ENCODE data around the gene SRGAP2B. TPM values are rescaled to one million over a fixed set of nuclear protein-coding genes. Genes with fewer than 3 reads are reported as not detected.
"Not testable (repeated sequence)": the region's sequence is repeated elsewhere in the genome, so short reads cannot be mapped to it uniquely, and the experiment has no call there.

Gene SRGAP2B
- total RNA-seq, 1 experiment from 2014 or later: 23.5 TPM

DNA sequence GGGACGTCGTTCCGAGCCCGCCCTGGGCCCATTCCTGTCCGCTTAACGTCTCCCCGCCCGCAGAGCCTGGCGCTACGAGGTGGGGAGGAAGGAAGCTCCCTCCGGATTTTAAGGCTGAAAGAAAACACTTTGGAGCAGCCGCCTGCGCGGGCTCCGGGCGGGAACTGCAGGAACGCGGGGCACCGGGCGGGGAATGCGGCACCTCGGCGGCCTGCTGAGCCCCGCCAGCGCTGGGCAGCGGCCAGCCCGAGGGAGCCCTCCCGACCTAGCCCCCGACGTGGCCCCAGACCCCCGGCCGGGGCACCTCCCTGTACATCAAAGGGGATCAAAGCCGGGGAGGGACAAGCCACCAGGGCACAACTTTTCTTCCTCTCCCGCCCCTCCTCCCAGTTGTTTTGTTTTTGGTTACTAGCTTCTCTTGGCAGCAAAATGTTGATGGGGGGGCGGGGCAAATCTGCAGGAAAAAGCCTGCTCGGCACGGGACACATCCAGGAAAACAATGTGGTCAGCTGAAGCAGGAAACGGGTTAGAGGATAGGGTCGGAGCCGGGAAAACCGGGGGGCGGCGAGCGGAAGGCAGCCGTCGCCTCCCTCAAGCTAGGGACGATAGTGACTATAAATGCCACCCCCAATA, 1.5 kb downstream of the SRGAP2B start:
- not testable (repeated sequence) for H3K27me3 ChIP-seq (ENCODE audit: insufficient read depth, low read length); H3K79me1 ChIP-seq (ENCODE audit: insufficient read depth, low read depth, low read length, poor library complexity, severe bottlenecking); H4K20me1 ChIP-seq (ENCODE audit: control insufficient read depth, insufficient read depth, insufficient read length); H4K5ac ChIP-seq (ENCODE audit: insufficient read length, low read depth, low read length); H2BK5ac ChIP-seq (ENCODE audit: insufficient read length, low read length); H3K18ac ChIP-seq (ENCODE audit: insufficient read length, low read depth, low read length); H3K4me1 ChIP-seq (ENCODE audit: insufficient read depth, low read length); H2AK5ac ChIP-seq (ENCODE audit: insufficient read length, low read length); H3K9ac ChIP-seq (ENCODE audit: extremely low read depth, insufficient read length, low read length); H3K14ac ChIP-seq (ENCODE audit: insufficient read depth, low read length); H3K56ac ChIP-seq (ENCODE audit: insufficient read length, low read depth, low read length); H3K36me3 Mint-ChIP-seq (ENCODE audit: insufficient read depth in 1 of 3, low read depth in 3 of 3); H2BK20ac ChIP-seq (ENCODE audit: low read depth, low read length, poor library complexity, severe bottlenecking); H2BK12ac ChIP-seq (ENCODE audit: insufficient read length, low read depth, low read length); H3K23me2 ChIP-seq (ENCODE audit: insufficient read length, low read depth, low read length, poor library complexity, severe bottlenecking); H3K27ac ChIP-seq (ENCODE audit: insufficient read length, low read depth, low read length); H3K9me3 Mint-ChIP-seq; H3K79me2 ChIP-seq (ENCODE audit: insufficient read depth, low read length); H2BK15ac ChIP-seq (ENCODE audit: low read depth, low read length); H3K9me3 ChIP-seq (ENCODE audit: control insufficient read depth, low read depth, low read length); H3K4me2 ChIP-seq (ENCODE audit: insufficient read depth, insufficient read length, low read length); H3K27me3 Mint-ChIP-seq (ENCODE audit: low read depth); H3K4me1 Mint-ChIP-seq; H3K23ac ChIP-seq (ENCODE audit: insufficient read length, low read depth, low read length); H3K4ac ChIP-seq (ENCODE audit: low read depth, low read length); H3T11ph ChIP-seq (ENCODE audit: low read length); H4K91ac ChIP-seq (ENCODE audit: insufficient read length, low read depth, low read length); H4K8ac ChIP-seq (replicated peaks; ENCODE audit: insufficient read length, low read depth, low read length); H2BK120ac ChIP-seq (ENCODE audit: low read depth, low read length, poor library complexity, severe bottlenecking); H2AFZ ChIP-seq (ENCODE audit: low read length)
- H3K4me3 Mint-ChIP-seq: peak overlapping the region; percentile 79 to 93
- WGBS (ENCODE audit: extremely low coverage, insufficient read length, low lambda C conversion rate): no CpG with 5 or more reads among the region's 47 CpGs
- peak; percentile 39 for DNase-seq
- peak overlapping the region in 1 of 3 experiments; percentile 94; a peak in 1 of 7 replicates for H3K27ac Mint-ChIP-seq

DNA sequence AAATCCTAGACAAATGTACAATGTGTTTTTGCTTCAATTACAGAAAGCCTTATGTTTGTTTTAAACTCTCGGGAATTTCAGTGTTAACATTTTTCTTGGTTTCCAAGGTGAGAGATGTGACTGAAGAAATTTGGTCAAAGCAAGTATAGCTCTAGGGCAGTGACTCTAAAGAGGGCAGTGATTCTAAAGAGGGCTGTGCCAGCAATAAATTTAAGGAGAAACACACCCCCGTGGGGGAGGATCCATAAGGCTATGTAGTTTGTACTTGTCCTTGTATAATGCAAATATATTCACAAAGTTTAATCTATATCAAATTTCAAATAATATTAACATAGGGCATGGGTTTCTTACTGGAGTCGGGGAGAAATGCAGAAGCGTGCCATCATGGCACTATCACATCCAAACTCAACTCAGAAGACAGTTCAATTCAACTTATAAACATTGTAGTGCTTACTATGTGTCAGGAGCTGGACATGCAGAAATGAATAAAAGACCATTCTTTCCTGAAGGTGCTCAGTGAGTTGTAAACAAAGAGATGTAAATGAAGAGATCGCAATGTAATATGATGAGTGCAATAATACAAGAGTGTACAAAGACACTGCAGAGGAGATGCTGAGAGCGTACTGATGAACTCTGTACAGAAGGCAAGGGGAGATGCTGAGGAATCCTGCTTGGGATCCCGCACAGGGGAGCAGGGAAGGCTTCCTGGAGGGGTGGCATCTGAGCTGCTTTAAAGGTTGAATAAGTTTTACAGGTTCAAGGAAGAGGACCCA, 12.5 kb downstream of the SRGAP2B start:
- not testable (repeated sequence) for H2BK5ac ChIP-seq (ENCODE audit: insufficient read length, low read length); H3K4me1 Mint-ChIP-seq; H4K5ac ChIP-seq (ENCODE audit: insufficient read length, low read depth, low read length); H3K14ac ChIP-seq (ENCODE audit: insufficient read depth, low read length); H3K27me3 Mint-ChIP-seq (ENCODE audit: low read depth); H3K4me3 Mint-ChIP-seq; H3K9me3 Mint-ChIP-seq; H2AK5ac ChIP-seq (ENCODE audit: insufficient read length, low read length); H2BK20ac ChIP-seq (ENCODE audit: low read depth, low read length, poor library complexity, severe bottlenecking); H2AFZ ChIP-seq (ENCODE audit: low read length); H3K27ac Mint-ChIP-seq; H3T11ph ChIP-seq (ENCODE audit: low read length); H3K79me1 ChIP-seq (ENCODE audit: insufficient read depth, low read depth, low read length, poor library complexity, severe bottlenecking); H3K27me3 ChIP-seq (ENCODE audit: insufficient read depth, low read length); H3K36me3 Mint-ChIP-seq (ENCODE audit: insufficient read depth in 1 of 3, low read depth in 3 of 3); H2BK12ac ChIP-seq (ENCODE audit: insufficient read length, low read depth, low read length); H3K56ac ChIP-seq (ENCODE audit: insufficient read length, low read depth, low read length); H4K20me1 ChIP-seq (ENCODE audit: control insufficient read depth, insufficient read depth, insufficient read length); H3K4me2 ChIP-seq (ENCODE audit: insufficient read depth, insufficient read length, low read length); H3K9me3 ChIP-seq (ENCODE audit: control insufficient read depth, low read depth, low read length); H3K4me1 ChIP-seq (ENCODE audit: insufficient read depth, low read length); H3K18ac ChIP-seq (ENCODE audit: insufficient read length, low read depth, low read length); H3K9ac ChIP-seq (ENCODE audit: extremely low read depth, insufficient read length, low read length); H4K8ac ChIP-seq (replicated peaks; ENCODE audit: insufficient read length, low read depth, low read length); H2BK15ac ChIP-seq (ENCODE audit: low read depth, low read length); DNase-seq; H3K27ac ChIP-seq (ENCODE audit: insufficient read length, low read depth, low read length); H3K79me2 ChIP-seq (ENCODE audit: insufficient read depth, low read length); H3K23me2 ChIP-seq (ENCODE audit: insufficient read length, low read depth, low read length, poor library complexity, severe bottlenecking); H3K23ac ChIP-seq (ENCODE audit: insufficient read length, low read depth, low read length); H2BK120ac ChIP-seq (ENCODE audit: low read depth, low read length, poor library complexity, severe bottlenecking); H4K91ac ChIP-seq (ENCODE audit: insufficient read length, low read depth, low read length); H3K4ac ChIP-seq (ENCODE audit: low read depth, low read length)
- WGBS (ENCODE audit: extremely low coverage, insufficient read length, low lambda C conversion rate): no CpG with 5 or more reads among the region's 7 CpGs

Measured in H9 (cell line).